Activated CD8-positive, alpha-beta T cell treated with anti-CD3 and anti-CD28 coated beads, Interleukin-2, amount 10 ng/mL, durations not matched to agents 7 days and 5 days (primary cell): ENCODE results near the gene LRCH2. TPM values are rescaled to one million over a fixed set of nuclear protein-coding genes. Genes with fewer than 3 reads are reported as not detected.

Experiments used
- ATAC-seq: fragments of 150-1000 bp; cut with Tn5 transposase; one replicate; pipeline ENCODE4 v1.10.0; 2021; ENCODE audit warnings: moderate library complexity
- CTCF ChIA-PET: fragments of 350-600 bp; sonication (Branson Sonifier 250); formaldehyde crosslinking; loops from one replicate; lab custom pipeline; 2021; ENCODE audit warnings: antibody characterized with exemption; lab: Charles Lee
- POLR2A ChIA-PET: fragments of 350-600 bp; sonication (Branson Sonifier 250); formaldehyde crosslinking; loops from one replicate; lab custom pipeline; 2021; ENCODE audit warnings: antibody characterized with exemption; lab: Charles Lee
- DNase-seq: peaks from one replicate; pipeline ENCODE4 v3.0.0-alpha.2; 2020
- H3K27ac Mint-ChIP-seq: one replicate; pipeline ENCODE4 v1.8.0; 2021; ENCODE audit warnings: mild to moderate bottlenecking, mixed read lengths
- H3K27me3 Mint-ChIP-seq: one replicate; pipeline ENCODE4 v1.8.0; 2021; ENCODE audit warnings: low read depth, mixed read lengths
- H3K36me3 Mint-ChIP-seq: one replicate; pipeline ENCODE4 v1.8.0; 2021; ENCODE audit warnings: low read depth, mixed read lengths
- H3K4me1 Mint-ChIP-seq: one replicate; pipeline ENCODE4 v1.8.0; 2021; ENCODE audit warnings: low read depth, mixed read lengths
- H3K4me3 Mint-ChIP-seq: one replicate; pipeline ENCODE4 v1.8.0; 2021; ENCODE audit warnings: mild to moderate bottlenecking, mixed read lengths
- H3K9me3 Mint-ChIP-seq: one replicate; pipeline ENCODE4 v1.8.0; 2022; ENCODE audit warnings: mixed read lengths; ENCODE audit not compliant: insufficient read depth
- total RNA-seq, 2 experiments: library from RNA; stranded (reverse); gene quantifications; one replicate each; pipeline ENCODE4 v1.2.3, GENCODE V29; 2021

The LRCH2 gene
- total RNA-seq, 2 experiments from 2014 or later: not detected

- Mint-ChIP-seq H3K4me1 (no peaks in the 10 kb centered on the region), H3K36me3 (no peaks in the 10 kb centered on the region), H3K9me3 (no peaks in the 10 kb centered on the region), H3K27me3 (no peaks in the 10 kb centered on the region), H3K4me3 (no peak overlapping the region), H3K27ac (no peak overlapping the region)
- ATAC-seq (no peak), DNase-seq (no peak)
- ChIA-PET POLR2A (no interaction called here), CTCF (no interaction called here)
Measured at GRCh38 chrX:115142057-115142456, 91.8 kb downstream of the LRCH2 start.

DNA sequence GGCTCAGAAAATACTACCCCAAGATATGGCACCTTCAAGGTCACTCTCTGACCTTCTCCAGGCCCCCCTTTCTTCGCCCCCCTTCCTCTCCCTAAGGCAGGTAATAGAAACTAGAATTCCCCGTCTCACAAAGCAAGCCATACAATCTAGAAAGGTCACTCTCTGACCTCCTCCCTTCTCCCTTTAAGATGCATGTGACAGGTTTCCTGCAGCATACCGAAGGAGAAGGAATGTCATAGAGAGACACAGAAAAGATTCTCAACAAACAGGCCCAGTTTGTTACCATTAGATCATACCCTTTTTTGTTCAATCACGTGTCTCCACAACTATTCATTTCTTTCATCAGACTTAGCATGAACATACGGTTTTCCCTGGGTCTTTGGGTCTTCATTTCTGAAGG, 95.9 kb downstream of the LRCH2 start:
- Mint-ChIP-seq H3K4me1 (no peaks in the 10 kb centered on the region), H3K27me3 (no peaks in the 10 kb centered on the region), H3K9me3 (no peaks in the 10 kb centered on the region), H3K36me3 (no peaks in the 10 kb centered on the region), H3K27ac (no peak overlapping the region), H3K4me3 (no peak overlapping the region)
- CTCF ChIA-PET: no interaction called here
- DNase-seq (no peak), ATAC-seq (no peak)
- POLR2A ChIA-PET: no interaction called here

GRCh38 chrX:115134382-115134781, 99.5 kb downstream of the LRCH2 start:
- no peaks in the 10 kb centered on the region for H3K4me1 Mint-ChIP-seq
- no peaks in the 10 kb centered on the region for H3K9me3 Mint-ChIP-seq
- ATAC-seq (no peak), DNase-seq (no peak)
- ChIA-PET CTCF (no interaction called here), POLR2A (no interaction called here)
- H3K4me3 Mint-ChIP-seq: no peak overlapping the region
- no peaks in the 10 kb centered on the region for H3K36me3 Mint-ChIP-seq
- no peaks in the 10 kb centered on the region for H3K27me3 Mint-ChIP-seq
- no peak overlapping the region for H3K27ac Mint-ChIP-seq

- no peak overlapping the region for H3K27ac Mint-ChIP-seq
- DNase-seq: no peak
- no peaks in the 10 kb centered on the region for H3K4me1 Mint-ChIP-seq
- no peak overlapping the region for H3K4me3 Mint-ChIP-seq
- H3K36me3 Mint-ChIP-seq: no peaks in the 10 kb centered on the region
- no peaks in the 10 kb centered on the region for H3K9me3 Mint-ChIP-seq
- H3K27me3 Mint-ChIP-seq: no peaks in the 10 kb centered on the region
- POLR2A ChIA-PET: no interaction called here
- ATAC-seq: no peak
- CTCF ChIA-PET: no interaction called here
Measured at GRCh38 chrX:115112411-115112810, 121.5 kb downstream of the LRCH2 start.

- DNase-seq: no peak
- ATAC-seq: no peak
- H3K9me3 Mint-ChIP-seq: no peaks in the 10 kb centered on the region
Measured at GRCh38 chrX:115098897-115099296, 135.0 kb downstream of the LRCH2 start.

DNA sequence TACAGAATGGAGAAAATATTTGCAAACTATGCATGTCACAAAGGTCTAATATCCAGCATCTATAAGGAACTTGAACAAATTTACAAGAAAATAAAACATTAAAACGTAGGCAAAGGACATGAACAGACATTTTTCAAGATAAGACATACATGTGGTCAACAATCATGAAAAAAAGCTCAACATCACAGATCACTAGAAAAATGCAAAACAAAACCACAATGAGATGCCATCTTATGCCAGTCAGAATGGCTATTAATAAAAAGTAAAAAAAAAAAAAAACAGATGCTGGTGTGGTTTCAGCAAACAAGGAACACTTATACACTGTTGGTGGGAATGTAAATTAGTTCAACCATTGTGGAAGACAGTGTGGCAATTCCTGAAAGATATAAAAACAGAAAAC, 140.7 kb downstream of the LRCH2 start:
- Mint-ChIP-seq H3K9me3 (no peaks in the 10 kb centered on the region), H3K4me1 (no peaks in the 10 kb centered on the region), H3K4me3 (no peak overlapping the region), H3K27ac (no peak overlapping the region), H3K27me3 (no peaks in the 10 kb centered on the region), H3K36me3 (no peaks in the 10 kb centered on the region)
- ChIA-PET POLR2A (no interaction called here), CTCF (no interaction called here)
- DNase-seq: no peak
- no peak for ATAC-seq

More at GRCh38 chrX:115098897-115099296, 135.0 kb downstream of the LRCH2 start:
- H3K4me3 Mint-ChIP-seq: no peak overlapping the region
- ChIA-PET CTCF (no interaction called here), POLR2A (no interaction called here)
- H3K36me3 Mint-ChIP-seq: no peaks in the 10 kb centered on the region
- no peak overlapping the region for H3K27ac Mint-ChIP-seq
- no peaks in the 10 kb centered on the region for H3K4me1 Mint-ChIP-seq
- no peaks in the 10 kb centered on the region for H3K27me3 Mint-ChIP-seq

DNA sequence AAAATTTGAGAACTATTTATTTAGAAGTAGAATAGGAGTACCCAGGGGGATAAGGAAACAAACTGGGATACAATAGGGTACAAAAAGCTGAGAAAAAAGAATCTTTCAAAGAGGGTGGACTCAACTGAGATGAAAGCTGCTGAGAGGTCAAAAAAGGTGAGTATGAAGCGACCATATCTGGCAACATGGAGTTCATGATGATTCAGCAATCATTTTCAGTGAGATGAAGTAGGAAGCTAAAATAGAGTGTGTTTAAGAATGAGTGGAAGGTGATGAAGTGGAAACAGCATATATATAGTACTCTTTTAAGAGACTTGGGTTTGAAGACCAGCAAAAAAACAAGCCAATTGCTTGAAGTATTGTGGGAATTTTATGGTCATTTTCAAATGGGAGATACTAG, 144.5 kb downstream of the LRCH2 start:
- CTCF ChIA-PET: no interaction called here
- no peaks in the 10 kb centered on the region for H3K27me3 Mint-ChIP-seq
- no peaks in the 10 kb centered on the region for H3K36me3 Mint-ChIP-seq
- H3K9me3 Mint-ChIP-seq: no peaks in the 10 kb centered on the region
- no peak for ATAC-seq
- H3K4me1 Mint-ChIP-seq: no peaks in the 10 kb centered on the region
- no peak for DNase-seq
- no peak overlapping the region for H3K4me3 Mint-ChIP-seq
- POLR2A ChIA-PET: no interaction called here
- no peak overlapping the region for H3K27ac Mint-ChIP-seq

GRCh38 chrX:115068896-115069295, 165.0 kb downstream of the LRCH2 start:
- Mint-ChIP-seq H3K27me3 (no peaks in the 10 kb centered on the region), H3K4me3 (no peak overlapping the region), H3K27ac (no peak overlapping the region), H3K36me3 (no peaks in the 10 kb centered on the region), H3K4me1 (no peaks in the 10 kb centered on the region), H3K9me3 (no peaks in the 10 kb centered on the region)
- no peak for ATAC-seq
- CTCF ChIA-PET: no interaction called here
- DNase-seq: no peak
- POLR2A ChIA-PET: no interaction called here

DNA sequence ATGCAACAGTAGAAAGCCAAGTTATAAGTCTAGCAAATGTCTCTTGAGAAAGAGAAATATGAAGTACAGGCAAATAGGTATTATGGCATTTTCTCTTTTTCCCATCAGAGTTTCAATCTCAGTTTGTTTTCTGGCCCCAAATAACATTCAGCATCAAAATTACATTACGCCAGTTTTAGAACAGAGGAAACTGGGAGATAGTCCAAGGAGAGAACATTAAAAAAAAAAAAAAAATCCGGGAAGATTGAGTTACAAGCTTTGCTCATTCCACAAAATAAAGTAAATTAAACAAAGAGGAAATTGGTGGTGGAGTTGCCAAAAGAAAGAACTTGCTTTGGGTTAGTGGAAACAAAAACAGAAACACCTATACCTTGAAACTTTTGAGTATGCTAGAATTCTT, 166.1 kb downstream of the LRCH2 start:
- Mint-ChIP-seq H3K36me3 (no peaks in the 10 kb centered on the region), H3K27ac (no peak overlapping the region), H3K9me3 (no peaks in the 10 kb centered on the region), H3K27me3 (no peaks in the 10 kb centered on the region), H3K4me3 (no peak overlapping the region), H3K4me1 (no peaks in the 10 kb centered on the region)
- CTCF ChIA-PET: no interaction called here
- ATAC-seq (no peak), DNase-seq (no peak)
- POLR2A ChIA-PET: no interaction called here

- DNase-seq (no peak), ATAC-seq (no peak)
- ChIA-PET CTCF (no interaction called here), POLR2A (no interaction called here)
- Mint-ChIP-seq H3K4me3 (no peak overlapping the region), H3K36me3 (no peaks in the 10 kb centered on the region), H3K27me3 (no peaks in the 10 kb centered on the region), H3K9me3 (no peaks in the 10 kb centered on the region), H3K4me1 (no peaks in the 10 kb centered on the region), H3K27ac (no peak overlapping the region)
Measured at GRCh38 chrX:115065304-115065703, 168.6 kb downstream of the LRCH2 start.

Other genes starting within 250 kb of the LRCH2 start
- gene IL13RA2, start 216.5 kb downstream of the LRCH2 start, total RNA-seq: not detected
- not detected for gene RBMXL3, start 44.7 kb downstream of the LRCH2 start, total RNA-seq
- gene LUZP4, start 55.6 kb upstream of the LRCH2 start, total RNA-seq: not detected